WTC11 (cell line): ENCODE measurements around the gene NDUFS6. TPM values are rescaled to one million over a fixed set of nuclear protein-coding genes. Genes with fewer than 3 reads are reported as not detected.

Experiments used
- ATAC-seq: fragments of 200-7000 bp; cut with Tn5 transposase; 2 replicates; pipeline ENCODE4 v1.10.0; 2021; ENCODE audit warnings: mild to moderate bottlenecking, moderate library complexity
- CTCF ChIA-PET: fragments of 300-600 bp; sonication (Branson Sonifier 250); formaldehyde crosslinking; loops from one replicate; lab custom pipeline; 2021; ENCODE audit warnings: antibody characterized with exemption; lab: Charles Lee
- POLR2A ChIA-PET: fragments of 350-600 bp; sonication (Branson Sonifier 250); formaldehyde crosslinking; loops from one replicate; lab custom pipeline; 2021; ENCODE audit warnings: antibody characterized with exemption; lab: Charles Lee
- DNase-seq: peaks from one replicate; pipeline ENCODE4 v3.0.0; 2021; ENCODE audit warnings: low spot score
- H3K27ac Mint-ChIP-seq: 2 replicates; pipeline ENCODE4 v1.8.0; 2021; ENCODE audit warnings: mixed read lengths
- H3K27me3 Mint-ChIP-seq: 2 replicates; pipeline ENCODE4 v1.8.0; 2021; ENCODE audit warnings: low read depth, mild to moderate bottlenecking, moderate library complexity, mixed read lengths
- H3K36me3 Mint-ChIP-seq: 2 replicates; pipeline ENCODE4 v1.8.0; 2021; ENCODE audit warnings: mixed read lengths
- H3K4me1 Mint-ChIP-seq: 2 replicates; pipeline ENCODE4 v1.8.0; 2022; ENCODE audit warnings: mixed read lengths
- H3K4me3 Mint-ChIP-seq: 2 replicates; pipeline ENCODE4 v1.8.0; 2021; ENCODE audit warnings: mild to moderate bottlenecking, moderate library complexity, mixed read lengths
- H3K9me3 Mint-ChIP-seq: 2 replicates; pipeline ENCODE4 v1.8.0; 2021; ENCODE audit warnings: mixed read lengths
- AFF4 ChIP-seq: sonication (generic); formaldehyde crosslinking; IDR thresholded peaks from 2 replicates; pipeline ENCODE4 v1.8.1; 2023; ENCODE audit warnings: mild to moderate bottlenecking, missing genetic modification reagents, borderline replicate concordance
- CBFB ChIP-seq: sonication (generic); formaldehyde crosslinking; IDR thresholded peaks from 2 replicates; pipeline ENCODE4 v1.8.1; 2022; ENCODE audit warnings: mild to moderate bottlenecking, low read depth, missing genetic modification reagents
- CREM ChIP-seq: sonication (generic); formaldehyde crosslinking; IDR thresholded peaks from 2 replicates; pipeline ENCODE4 v1.8.1; 2022; ENCODE audit warnings: mild to moderate bottlenecking, missing genetic modification reagents, moderate library complexity
- JUN ChIP-seq: sonication (generic); formaldehyde crosslinking; IDR thresholded peaks from 2 replicates; pipeline ENCODE4 v1.8.0; 2023; ENCODE audit warnings: mild to moderate bottlenecking, missing genetic modification reagents
- KAT7 ChIP-seq: sonication (generic); formaldehyde crosslinking; IDR thresholded peaks from 2 replicates; pipeline ENCODE4 v1.8.1; 2023; ENCODE audit warnings: missing genetic modification reagents, mild to moderate bottlenecking, borderline replicate concordance
- NR2C2 ChIP-seq: sonication (generic); formaldehyde crosslinking; IDR thresholded peaks from 2 replicates; pipeline ENCODE4 v1.8.0; 2022; ENCODE audit warnings: mild to moderate bottlenecking, missing genetic modification reagents
- SP1 ChIP-seq: sonication (generic); formaldehyde crosslinking; conservative IDR thresholded peaks from 2 replicates; pipeline ENCODE4 v1.8.1; 2022; ENCODE audit warnings: missing genetic modification reagents
- TEAD1 ChIP-seq: sonication (generic); formaldehyde crosslinking; IDR thresholded peaks from 2 replicates; pipeline ENCODE4 v1.8.0; 2022; ENCODE audit warnings: mild to moderate bottlenecking, missing genetic modification reagents
- ZNF138 ChIP-seq: sonication (generic); formaldehyde crosslinking; conservative IDR thresholded peaks from 2 replicates; pipeline ENCODE4 v1.8.1; 2022; ENCODE audit warnings: mild to moderate bottlenecking, moderate library complexity, missing genetic modification reagents
- ZNF416 ChIP-seq: fragments of 250-450 bp; sonication (Bioruptor Pico); IDR thresholded peaks from 2 replicates; pipeline ENCODE4 v1.9.0; 2021; ENCODE audit warnings: mild to moderate bottlenecking, inconsistent platforms
- total RNA-seq: library from RNA; stranded (reverse); gene quantifications from 3 replicates; pipeline ENCODE4 v1.2.3, GENCODE V29; 2021
- TF ChIP-seq, protein P1 (sequence below): sonication (generic); formaldehyde crosslinking; conservative IDR thresholded peaks from 2 replicates; pipeline ENCODE4 v1.8.1; 2023; ENCODE audit warnings: mild to moderate bottlenecking, low read depth, missing genetic modification reagents, moderate library complexity
- TF ChIP-seq, protein P2 (sequence below): fragments of 250-450 bp; sonication (Bioruptor Pico); IDR thresholded peaks from 2 replicates; pipeline ENCODE4 v1.9.0; 2021; ENCODE audit warnings: mild to moderate bottlenecking
- TF ChIP-seq, protein P3 (sequence below): fragments of 250-450 bp; sonication (Bioruptor Pico); IDR thresholded peaks from 2 replicates; pipeline ENCODE4 v1.9.0; 2021; ENCODE audit warnings: mild to moderate bottlenecking, borderline replicate concordance

Gene NDUFS6
- total RNA-seq, 1 experiment from 2014 or later = 84.3 TPM

DNA sequence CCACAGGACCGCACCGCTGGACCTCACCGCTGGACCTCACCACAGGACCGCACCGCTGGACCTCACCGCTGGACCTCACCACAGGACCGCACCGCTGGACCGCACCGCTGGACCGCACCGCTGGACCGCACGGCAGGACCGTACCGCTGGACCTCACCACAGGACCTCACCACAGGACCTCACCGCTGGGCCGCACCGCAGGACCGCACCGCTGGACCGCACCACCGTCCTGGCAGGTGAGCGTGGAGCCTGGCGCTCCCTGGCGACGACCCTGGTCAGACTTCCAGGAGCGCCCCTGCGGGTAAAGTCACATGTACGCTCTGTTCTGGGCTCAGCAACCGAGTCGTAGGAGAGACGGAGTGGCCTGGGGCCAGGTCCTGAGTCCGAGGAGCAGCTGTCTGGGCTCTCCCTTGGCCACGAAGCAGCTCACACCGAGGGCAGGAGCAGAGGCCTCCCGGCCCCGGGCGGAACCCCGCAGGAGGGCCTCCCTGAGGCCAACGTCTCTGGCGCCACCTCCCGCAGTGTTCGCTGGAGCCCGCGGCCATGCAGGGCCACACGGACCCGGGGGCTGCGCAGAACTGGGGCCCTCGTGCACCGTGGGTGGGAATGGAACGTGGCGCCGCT is 32.1 kb upstream of the NDUFS6 start (continued):
- TF ChIP-seq AFF4 (CRISPR knock-in tag) = no peak
- TF ChIP-seq ZNF138 = no peak

DNA sequence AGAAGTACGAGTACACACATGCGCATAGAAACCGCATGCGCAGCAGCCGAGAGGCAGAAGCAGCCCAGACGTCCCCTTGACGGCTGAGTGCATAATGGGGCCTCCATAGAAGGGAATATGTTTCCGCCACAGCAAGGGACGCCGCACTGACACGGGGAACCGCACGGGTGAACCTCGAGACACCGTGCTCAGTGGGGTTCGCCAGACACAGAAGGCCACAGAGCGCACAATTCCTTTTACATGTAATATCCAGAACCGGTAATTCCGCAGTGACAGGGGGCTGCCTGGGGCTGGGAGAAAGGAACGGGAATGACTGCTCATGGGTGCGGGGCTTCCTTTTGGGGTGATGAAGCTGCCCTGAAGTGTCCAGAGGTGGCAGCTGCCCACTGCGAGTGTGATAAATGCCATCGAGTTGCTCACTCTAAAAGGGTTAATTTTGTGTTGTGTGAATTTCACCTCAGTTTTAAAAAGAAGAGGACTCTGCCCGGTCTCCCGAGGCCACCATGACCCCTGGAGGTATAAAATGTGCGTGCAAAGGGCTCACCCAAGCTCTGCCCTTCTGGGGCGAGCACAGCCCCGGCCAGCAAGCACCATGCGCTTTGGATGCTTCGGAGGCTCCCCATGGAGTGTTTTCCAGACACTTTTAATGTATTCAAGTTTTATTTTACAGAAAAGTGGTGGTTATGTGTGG is 31.3 kb upstream of the NDUFS6 start:
- CTCF ChIA-PET = no interaction called here
- DNase-seq (no peak), ATAC-seq (peak; percentile 32; the same call in 1 of the 2 replicates)
- Mint-ChIP-seq H3K27ac (no peak overlapping the region), H3K27me3 (no peaks in the 10 kb centered on the region), H3K36me3 (no peaks in the 10 kb centered on the region), H3K4me3 (no peak overlapping the region), H3K9me3 (no peaks in the 10 kb centered on the region), H3K4me1 (no peaks in the 10 kb centered on the region)
- TF ChIP-seq CBFB (no peak), NR2C2 (CRISPR knock-in tag) (no peak), CREM (CRISPR knock-in tag) (no peak), KAT7 (CRISPR knock-in tag) (no peak), ZNF416 (CRISPR knock-in tag) (no peak), TEAD1 (no peak), SP1 (no peak), JUN (CRISPR knock-in tag) (no peak)
- TF ChIP-seq, protein P1, sequence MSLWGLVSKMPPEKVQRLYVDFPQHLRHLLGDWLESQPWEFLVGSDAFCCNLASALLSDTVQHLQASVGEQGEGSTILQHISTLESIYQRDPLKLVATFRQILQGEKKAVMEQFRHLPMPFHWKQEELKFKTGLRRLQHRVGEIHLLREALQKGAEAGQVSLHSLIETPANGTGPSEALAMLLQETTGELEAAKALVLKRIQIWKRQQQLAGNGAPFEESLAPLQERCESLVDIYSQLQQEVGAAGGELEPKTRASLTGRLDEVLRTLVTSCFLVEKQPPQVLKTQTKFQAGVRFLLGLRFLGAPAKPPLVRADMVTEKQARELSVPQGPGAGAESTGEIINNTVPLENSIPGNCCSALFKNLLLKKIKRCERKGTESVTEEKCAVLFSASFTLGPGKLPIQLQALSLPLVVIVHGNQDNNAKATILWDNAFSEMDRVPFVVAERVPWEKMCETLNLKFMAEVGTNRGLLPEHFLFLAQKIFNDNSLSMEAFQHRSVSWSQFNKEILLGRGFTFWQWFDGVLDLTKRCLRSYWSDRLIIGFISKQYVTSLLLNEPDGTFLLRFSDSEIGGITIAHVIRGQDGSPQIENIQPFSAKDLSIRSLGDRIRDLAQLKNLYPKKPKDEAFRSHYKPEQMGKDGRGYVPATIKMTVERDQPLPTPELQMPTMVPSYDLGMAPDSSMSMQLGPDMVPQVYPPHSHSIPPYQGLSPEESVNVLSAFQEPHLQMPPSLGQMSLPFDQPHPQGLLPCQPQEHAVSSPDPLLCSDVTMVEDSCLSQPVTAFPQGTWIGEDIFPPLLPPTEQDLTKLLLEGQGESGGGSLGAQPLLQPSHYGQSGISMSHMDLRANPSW (CRISPR knock-in tag) = no peak
- TF ChIP-seq, protein P2, sequence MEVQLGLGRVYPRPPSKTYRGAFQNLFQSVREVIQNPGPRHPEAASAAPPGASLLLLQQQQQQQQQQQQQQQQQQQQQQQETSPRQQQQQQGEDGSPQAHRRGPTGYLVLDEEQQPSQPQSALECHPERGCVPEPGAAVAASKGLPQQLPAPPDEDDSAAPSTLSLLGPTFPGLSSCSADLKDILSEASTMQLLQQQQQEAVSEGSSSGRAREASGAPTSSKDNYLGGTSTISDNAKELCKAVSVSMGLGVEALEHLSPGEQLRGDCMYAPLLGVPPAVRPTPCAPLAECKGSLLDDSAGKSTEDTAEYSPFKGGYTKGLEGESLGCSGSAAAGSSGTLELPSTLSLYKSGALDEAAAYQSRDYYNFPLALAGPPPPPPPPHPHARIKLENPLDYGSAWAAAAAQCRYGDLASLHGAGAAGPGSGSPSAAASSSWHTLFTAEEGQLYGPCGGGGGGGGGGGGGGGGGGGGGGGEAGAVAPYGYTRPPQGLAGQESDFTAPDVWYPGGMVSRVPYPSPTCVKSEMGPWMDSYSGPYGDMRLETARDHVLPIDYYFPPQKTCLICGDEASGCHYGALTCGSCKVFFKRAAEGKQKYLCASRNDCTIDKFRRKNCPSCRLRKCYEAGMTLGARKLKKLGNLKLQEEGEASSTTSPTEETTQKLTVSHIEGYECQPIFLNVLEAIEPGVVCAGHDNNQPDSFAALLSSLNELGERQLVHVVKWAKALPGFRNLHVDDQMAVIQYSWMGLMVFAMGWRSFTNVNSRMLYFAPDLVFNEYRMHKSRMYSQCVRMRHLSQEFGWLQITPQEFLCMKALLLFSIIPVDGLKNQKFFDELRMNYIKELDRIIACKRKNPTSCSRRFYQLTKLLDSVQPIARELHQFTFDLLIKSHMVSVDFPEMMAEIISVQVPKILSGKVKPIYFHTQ (CRISPR knock-in tag) = no peak
- TF ChIP-seq, protein P3, sequence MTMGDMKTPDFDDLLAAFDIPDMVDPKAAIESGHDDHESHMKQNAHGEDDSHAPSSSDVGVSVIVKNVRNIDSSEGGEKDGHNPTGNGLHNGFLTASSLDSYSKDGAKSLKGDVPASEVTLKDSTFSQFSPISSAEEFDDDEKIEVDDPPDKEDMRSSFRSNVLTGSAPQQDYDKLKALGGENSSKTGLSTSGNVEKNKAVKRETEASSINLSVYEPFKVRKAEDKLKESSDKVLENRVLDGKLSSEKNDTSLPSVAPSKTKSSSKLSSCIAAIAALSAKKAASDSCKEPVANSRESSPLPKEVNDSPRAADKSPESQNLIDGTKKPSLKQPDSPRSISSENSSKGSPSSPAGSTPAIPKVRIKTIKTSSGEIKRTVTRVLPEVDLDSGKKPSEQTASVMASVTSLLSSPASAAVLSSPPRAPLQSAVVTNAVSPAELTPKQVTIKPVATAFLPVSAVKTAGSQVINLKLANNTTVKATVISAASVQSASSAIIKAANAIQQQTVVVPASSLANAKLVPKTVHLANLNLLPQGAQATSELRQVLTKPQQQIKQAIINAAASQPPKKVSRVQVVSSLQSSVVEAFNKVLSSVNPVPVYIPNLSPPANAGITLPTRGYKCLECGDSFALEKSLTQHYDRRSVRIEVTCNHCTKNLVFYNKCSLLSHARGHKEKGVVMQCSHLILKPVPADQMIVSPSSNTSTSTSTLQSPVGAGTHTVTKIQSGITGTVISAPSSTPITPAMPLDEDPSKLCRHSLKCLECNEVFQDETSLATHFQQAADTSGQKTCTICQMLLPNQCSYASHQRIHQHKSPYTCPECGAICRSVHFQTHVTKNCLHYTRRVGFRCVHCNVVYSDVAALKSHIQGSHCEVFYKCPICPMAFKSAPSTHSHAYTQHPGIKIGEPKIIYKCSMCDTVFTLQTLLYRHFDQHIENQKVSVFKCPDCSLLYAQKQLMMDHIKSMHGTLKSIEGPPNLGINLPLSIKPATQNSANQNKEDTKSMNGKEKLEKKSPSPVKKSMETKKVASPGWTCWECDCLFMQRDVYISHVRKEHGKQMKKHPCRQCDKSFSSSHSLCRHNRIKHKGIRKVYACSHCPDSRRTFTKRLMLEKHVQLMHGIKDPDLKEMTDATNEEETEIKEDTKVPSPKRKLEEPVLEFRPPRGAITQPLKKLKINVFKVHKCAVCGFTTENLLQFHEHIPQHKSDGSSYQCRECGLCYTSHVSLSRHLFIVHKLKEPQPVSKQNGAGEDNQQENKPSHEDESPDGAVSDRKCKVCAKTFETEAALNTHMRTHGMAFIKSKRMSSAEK = no peak
- POLR2A ChIA-PET = no interaction called here
